SH-SY5Y (cell line): ENCODE data around the gene IFNL1.

Experiments used
- GATA2 ChIP-seq: IDR thresholded peaks from 2 replicates; pipeline ENCODE4 v1.6.1; 2011; ENCODE audit warnings: mild to moderate bottlenecking, low read depth, low read length
- GATA3 ChIP-seq: IDR thresholded peaks from 2 replicates; pipeline ENCODE4 v1.6.1; 2011; ENCODE audit warnings: low read depth, mild to moderate bottlenecking, low read length, moderate library complexity

GRCh38 chr19:39301021-39301420, 4.8 kb downstream of the IFNL1 start:
- TF ChIP-seq GATA3 = no peak
- TF ChIP-seq GATA2 = no peak
